Prostate gland (tissue), 2 donors: ENCODE results near the gene LYZL1. TPM values are rescaled to one million over a fixed set of nuclear protein-coding genes. Genes with fewer than 3 reads are reported as not detected.
"Not testable (repeated sequence)": the region's sequence is repeated elsewhere in the genome, so short reads cannot be mapped to it uniquely, and the experiment has no call there.

Source experiments
- DNase-seq: peaks from one replicate; pipeline ENCODE4 v3.0.0-alpha.2; 2019; ENCODE audit warnings: low spot score
- H3K27ac ChIP-seq, 2 donors: fragments of 200-600 bp; sonication (generic); 2 replicates each; pipeline ENCODE4 v1.5.1; 2017 to 2019
- H3K27me3 ChIP-seq: fragments of 200-600 bp; sonication (generic); replicated peaks from 2 replicates; pipeline ENCODE4 v1.5.1; 2019; ENCODE audit not compliant: insufficient read depth
- H3K36me3 ChIP-seq, 2 donors: fragments of 200-600 bp; sonication (generic); 1 replicate in 1 of 2; 2 replicates in 1 of 2; pipeline versions ENCODE4 v1.5.1 to v1.8.1; 2017 to 2019
- H3K4me1 ChIP-seq: fragments of 200-600 bp; sonication (generic); replicated peaks from 2 replicates; pipeline ENCODE4 v1.5.1; 2019
- H3K4me3 ChIP-seq, 2 donors: fragments of 200-600 bp; sonication (generic); 2 replicates each; pipeline ENCODE4 v1.5.1; 2017 to 2019
- H3K9me3 ChIP-seq: fragments of 200-600 bp; sonication (generic); 2 replicates; pipeline ENCODE4 v1.5.1; 2017
- POLR2A ChIP-seq: fragments of 450-650 bp; IDR thresholded peaks from one replicate; pipeline ENCODE4 v1.6.1; 2016; ENCODE audit warnings: antibody characterized with exemption, mild to moderate bottlenecking
- POLR2AphosphoS5 ChIP-seq: sonication (generic); formaldehyde crosslinking; IDR thresholded peaks from one replicate; pipeline ENCODE4 v1.6.1; 2017; ENCODE audit warnings: antibody characterized with exemption
- WGBS: methylation state at CpG from one replicate; pipeline ENCODE4 v1.1.5; 2018; 5-methylcytosine and 5-hydroxymethylcytosine counted together
- intact Hi-C: fragments of 100-400 bp; cut with DNase I; formaldehyde crosslinking; loops from one replicate; pipeline ENCODE4 v1.14.2; 2022
- total RNA-seq, 2 donors: library from RNA; depleted of rRNA; stranded (reverse); fragments of >200 nt; gene quantifications; one replicate each; pipeline ENCODE4 v1.1.0, GENCODE V29; 2016
- TF ChIP-seq, protein P1 (sequence below), 4 experiments: fragments of 200-600 bp in 2 of 4; fragments of 450-650 bp in 2 of 4; sonication (generic) in 2 of 4; IDR thresholded peaks; 1 replicate in 3 of 4; 2 replicates in 1 of 4; pipeline ENCODE4 v1.5.1; 2016 to 2019; ENCODE audit warnings: antibody characterized with exemption in 4 of 4, mild to moderate bottlenecking in 2 of 4, moderate library complexity in 2 of 4

The LYZL1 gene
- total RNA-seq, 2 donors from 2014 or later, result 9.5 TPM; not detected in 1

DNA sequence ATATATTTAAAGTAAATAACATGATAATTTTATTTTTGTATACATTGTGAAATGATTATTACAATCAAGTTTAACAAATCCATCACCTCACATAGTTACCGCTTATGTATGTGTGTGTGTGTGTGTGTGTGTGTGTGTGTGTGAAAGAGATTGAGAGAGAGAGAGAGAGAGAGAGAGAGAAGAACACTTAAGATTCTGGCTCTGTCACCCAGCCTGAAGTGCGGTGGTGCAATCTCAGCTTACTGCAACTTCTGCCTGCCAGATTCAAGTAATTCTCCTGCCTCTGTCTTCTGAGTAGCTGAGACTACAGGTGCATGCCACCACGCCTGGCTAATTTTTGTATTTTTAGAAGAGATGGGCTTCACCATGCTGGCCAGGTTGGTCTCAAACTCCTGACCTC is 17.8 kb downstream of the LYZL1 start:
- TF ChIP-seq POLR2A (no peak), POLR2AphosphoS5 (no peak)
- TF ChIP-seq, protein P1, sequence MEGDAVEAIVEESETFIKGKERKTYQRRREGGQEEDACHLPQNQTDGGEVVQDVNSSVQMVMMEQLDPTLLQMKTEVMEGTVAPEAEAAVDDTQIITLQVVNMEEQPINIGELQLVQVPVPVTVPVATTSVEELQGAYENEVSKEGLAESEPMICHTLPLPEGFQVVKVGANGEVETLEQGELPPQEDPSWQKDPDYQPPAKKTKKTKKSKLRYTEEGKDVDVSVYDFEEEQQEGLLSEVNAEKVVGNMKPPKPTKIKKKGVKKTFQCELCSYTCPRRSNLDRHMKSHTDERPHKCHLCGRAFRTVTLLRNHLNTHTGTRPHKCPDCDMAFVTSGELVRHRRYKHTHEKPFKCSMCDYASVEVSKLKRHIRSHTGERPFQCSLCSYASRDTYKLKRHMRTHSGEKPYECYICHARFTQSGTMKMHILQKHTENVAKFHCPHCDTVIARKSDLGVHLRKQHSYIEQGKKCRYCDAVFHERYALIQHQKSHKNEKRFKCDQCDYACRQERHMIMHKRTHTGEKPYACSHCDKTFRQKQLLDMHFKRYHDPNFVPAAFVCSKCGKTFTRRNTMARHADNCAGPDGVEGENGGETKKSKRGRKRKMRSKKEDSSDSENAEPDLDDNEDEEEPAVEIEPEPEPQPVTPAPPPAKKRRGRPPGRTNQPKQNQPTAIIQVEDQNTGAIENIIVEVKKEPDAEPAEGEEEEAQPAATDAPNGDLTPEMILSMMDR (IDR thresholded peaks at IDR 0.05), result no peak
- WGBS, result 91% methylated on average over 3 of the region's 3 CpGs
- H3K4me1 ChIP-seq, result no peaks in the 10 kb centered on the region
- intact Hi-C loops, result loop anchor here (10.0 kb wide), 2 partner anchors 182 to 872 kb away; no protein-coding TSS in a partner anchor
- no peaks in the 10 kb centered on the region for H3K27me3 ChIP-seq
- H3K36me3 ChIP-seq, result no peaks in the 10 kb centered on the region
- H3K9me3 ChIP-seq, result no peaks in the 10 kb centered on the region
- no peak for DNase-seq
- no peak overlapping the region for H3K4me3 ChIP-seq
- H3K27ac ChIP-seq, result no peak overlapping the region

GRCh38 chr10:29308142-29308541 is 19.3 kb downstream of the LYZL1 start:
- H3K27ac ChIP-seq, H3K9me3 ChIP-seq, H3K4me1 ChIP-seq, DNase-seq, H3K4me3 ChIP-seq, H3K27me3 ChIP-seq, H3K36me3 ChIP-seq: not testable (repeated sequence)
- intact Hi-C loops, result loop anchor here (10.0 kb wide), 2 partner anchors 183 to 873 kb away; no protein-coding TSS in a partner anchor
- WGBS, result 91% methylated on average over 11 of the region's 11 CpGs

- DNase-seq, result no peak
- Histone ChIP-seq H3K4me3 (no peak overlapping the region), H3K27me3 (no peaks in the 10 kb centered on the region), H3K27ac (no peak overlapping the region), H3K4me1 (no peaks in the 10 kb centered on the region), H3K36me3 (no peaks in the 10 kb centered on the region), H3K9me3 (no peaks in the 10 kb centered on the region)
- 100% methylated on average over 3 of the region's 3 CpGs for WGBS
- intact Hi-C loops, result loop anchor here (10.0 kb wide), 2 partner anchors 185 to 875 kb away; no protein-coding TSS in a partner anchor
- TF ChIP-seq, protein P1 (IDR thresholded peaks at IDR 0.05), result no peak
- no peak for TF ChIP-seq POLR2AphosphoS5
- no peak for TF ChIP-seq POLR2A
Observed at GRCh38 chr10:29309465-29309864, 20.6 kb downstream of the LYZL1 start.

- H3K4me1 ChIP-seq, H3K36me3 ChIP-seq, H3K27me3 ChIP-seq, intact Hi-C loops, DNase-seq, H3K4me3 ChIP-seq, H3K9me3 ChIP-seq, H3K27ac ChIP-seq: not testable (repeated sequence)
- WGBS, result 78% methylated on average over 7 of the region's 7 CpGs
Observed at GRCh38 chr10:29310463-29310862, 21.6 kb downstream of the LYZL1 start.

GRCh38 chr10:29313071-29313470 is 24.2 kb downstream of the LYZL1 start:
- H3K27me3 ChIP-seq, result no peaks in the 10 kb centered on the region
- intact Hi-C loops, result no loop called here
- no peak for TF ChIP-seq POLR2A
- TF ChIP-seq, protein P1 (IDR thresholded peaks at IDR 0.05), result no peak
- no peak for TF ChIP-seq POLR2AphosphoS5
- no peak overlapping the region for H3K27ac ChIP-seq
- H3K36me3 ChIP-seq, result no peaks in the 10 kb centered on the region
- no peaks in the 10 kb centered on the region for H3K9me3 ChIP-seq
- no peak overlapping the region for H3K4me3 ChIP-seq
- 76% methylated on average over 3 of the region's 3 CpGs for WGBS
- no peaks in the 10 kb centered on the region for H3K4me1 ChIP-seq
- DNase-seq, result no peak

- Histone ChIP-seq H3K27me3 (no peaks in the 10 kb centered on the region), H3K9me3 (no peaks in the 10 kb centered on the region), H3K36me3 (no peaks in the 10 kb centered on the region), H3K27ac (no peak overlapping the region), H3K4me1 (no peaks in the 10 kb centered on the region), H3K4me3 (no peak overlapping the region)
- DNase-seq, result no peak
- intact Hi-C loops, result no loop called here
- WGBS, result 94% methylated on average over 8 of the region's 8 CpGs
- no peak for TF ChIP-seq POLR2A
Observed at GRCh38 chr10:29314726-29315125, 25.9 kb downstream of the LYZL1 start.
